ENCODE results near the gene MYO9A. TPM values are rescaled to one million over a fixed set of nuclear protein-coding genes. Genes with fewer than 3 reads are reported as not detected.

MYO9A gene
- total RNA-seq, 1 donor from 2014 or later = 38.5 TPM

DNA sequence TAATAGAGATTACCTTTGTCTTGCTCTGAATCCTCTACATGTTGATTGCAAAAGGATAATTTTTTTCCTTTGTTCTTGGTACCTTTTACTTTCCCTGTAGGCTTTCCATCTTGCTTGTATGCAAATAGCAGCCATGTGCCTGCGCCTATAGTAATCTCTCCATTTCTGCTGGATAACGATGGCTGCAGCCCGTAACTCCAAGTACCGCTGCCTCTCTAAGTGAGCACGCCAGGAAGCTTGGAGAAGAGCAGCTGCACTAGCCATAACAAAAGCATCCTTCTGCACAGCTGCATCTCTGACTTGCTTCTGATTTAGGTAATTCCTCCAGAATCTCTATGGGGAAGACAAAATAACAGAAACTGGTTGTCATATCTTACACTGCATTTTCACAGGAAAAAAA lies 218.3 kb downstream of the MYO9A start:
- H3K9me3 Mint-ChIP-seq = no peaks in the 10 kb centered on the region
- H3K36me3 Mint-ChIP-seq = peaks cover 12% of the 10 kb centered on the region
- no peak overlapping the region for H2AFZ ChIP-seq (replicated peaks)
- H3F3A ChIP-seq (ENCODE audit: low read depth) = no peaks in the 10 kb centered on the region
- no peak overlapping the region for H3K4me3 Mint-ChIP-seq
- DNase-seq (ENCODE audit: low spot score) = peak; percentile 36
- no peak overlapping the region for H3K27ac Mint-ChIP-seq
- H3K36me3 ChIP-seq = peaks cover 11% of the 10 kb centered on the region
- no peaks in the 10 kb centered on the region for H3K4me1 ChIP-seq
- H3K27me3 ChIP-seq = no peaks in the 10 kb centered on the region
- no peak overlapping the region for H3K27ac ChIP-seq
- H4K20me1 ChIP-seq (ENCODE audit: low read depth) = no peaks in the 10 kb centered on the region
- no peak for TF ChIP-seq EZH2phosphoT487 (IDR thresholded peaks at IDR 0.05)
- TF ChIP-seq EZH2 (IDR thresholded peaks at IDR 0.05) = no peak
- TF ChIP-seq CTCF (IDR thresholded peaks at IDR 0.05) = no peak
- H3K27me3 Mint-ChIP-seq (ENCODE audit: insufficient read depth, low read depth) = no peaks in the 10 kb centered on the region
- no peaks in the 10 kb centered on the region for H3K4me1 Mint-ChIP-seq
- H3K9me3 ChIP-seq (ENCODE audit: low read depth) = no peaks in the 10 kb centered on the region
- H3K4me2 ChIP-seq = no peak overlapping the region
- no peaks in the 10 kb centered on the region for H3K79me2 ChIP-seq (ENCODE audit: low read depth)
- H3K4me3 ChIP-seq = no peak overlapping the region
- H3K9ac ChIP-seq = no peak overlapping the region

DNA sequence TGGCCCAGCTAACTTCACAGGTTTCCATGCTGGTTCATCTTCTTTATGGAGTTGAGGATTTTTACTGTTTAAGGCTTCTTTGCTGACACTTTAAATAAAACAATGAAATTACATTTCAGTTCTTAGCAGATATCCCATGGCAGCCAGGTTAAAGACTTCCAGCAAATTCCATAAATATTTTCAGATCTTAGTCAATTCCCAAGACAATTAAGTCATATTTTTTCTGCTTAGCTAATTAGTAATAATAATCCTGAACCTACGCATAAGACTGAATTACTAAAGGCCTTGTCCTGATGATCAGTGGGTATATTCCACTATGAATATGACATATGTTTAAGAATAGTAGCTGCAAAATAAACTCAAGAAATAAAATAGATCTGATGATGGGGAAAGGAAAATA lies 224.3 kb downstream of the MYO9A start:
- Histone ChIP-seq H3K27me3 (no peaks in the 10 kb centered on the region), H3K27ac (no peak overlapping the region), H3K9ac (no peak overlapping the region), H3K4me2 (no peak overlapping the region), H3K4me1 (no peaks in the 10 kb centered on the region), H2AFZ (replicated peaks) (no peak overlapping the region), H3K9me3 (ENCODE audit: low read depth) (no peaks in the 10 kb centered on the region), H3K79me2 (ENCODE audit: low read depth) (no peaks in the 10 kb centered on the region), H3K36me3 (no peaks in the 10 kb centered on the region), H3F3A (ENCODE audit: low read depth) (no peaks in the 10 kb centered on the region), H3K4me3 (no peak overlapping the region), H4K20me1 (ENCODE audit: low read depth) (no peaks in the 10 kb centered on the region)
- H3K4me3 Mint-ChIP-seq = no peak overlapping the region
- no peaks in the 10 kb centered on the region for H3K27me3 Mint-ChIP-seq (ENCODE audit: insufficient read depth, low read depth)
- H3K4me1 Mint-ChIP-seq = no peaks in the 10 kb centered on the region
- TF ChIP-seq EZH2 (IDR thresholded peaks at IDR 0.05) (no peak), EZH2phosphoT487 (IDR thresholded peaks at IDR 0.05) (no peak), CTCF (IDR thresholded peaks at IDR 0.05) (no peak)
- H3K27ac Mint-ChIP-seq = no peak overlapping the region
- DNase-seq (ENCODE audit: low spot score) = no peak
- H3K9me3 Mint-ChIP-seq = no peaks in the 10 kb centered on the region
- peaks cover 22% of the 10 kb centered on the region for H3K36me3 Mint-ChIP-seq

- Mint-ChIP-seq H3K4me3 (no peak overlapping the region), H3K27me3 (ENCODE audit: insufficient read depth, low read depth) (no peaks in the 10 kb centered on the region), H3K4me1 (no peaks in the 10 kb centered on the region), H3K36me3 (peaks cover 14% of the 10 kb centered on the region), H3K9me3 (no peaks in the 10 kb centered on the region), H3K27ac (no peak overlapping the region)
- H3K9ac ChIP-seq = no peak overlapping the region
- H3K27me3 ChIP-seq = no peaks in the 10 kb centered on the region
- no peaks in the 10 kb centered on the region for H3F3A ChIP-seq (ENCODE audit: low read depth)
- no peak overlapping the region for H3K27ac ChIP-seq
- H3K9me3 ChIP-seq (ENCODE audit: low read depth) = no peaks in the 10 kb centered on the region
- H3K4me2 ChIP-seq = no peak overlapping the region
- H2AFZ ChIP-seq (replicated peaks) = no peak overlapping the region
- DNase-seq (ENCODE audit: low spot score) = no peak
- no peaks in the 10 kb centered on the region for H4K20me1 ChIP-seq (ENCODE audit: low read depth)
- H3K79me2 ChIP-seq (ENCODE audit: low read depth) = no peaks in the 10 kb centered on the region
- H3K36me3 ChIP-seq = no peaks in the 10 kb centered on the region
- no peak overlapping the region for H3K4me3 ChIP-seq
- no peaks in the 10 kb centered on the region for H3K4me1 ChIP-seq
- TF ChIP-seq CTCF (IDR thresholded peaks at IDR 0.05) (no peak), EZH2 (IDR thresholded peaks at IDR 0.05) (no peak), EZH2phosphoT487 (IDR thresholded peaks at IDR 0.05) (no peak)
These were observed 225.6 kb downstream of the MYO9A start for GRCh38 chr15:71892335-71892734.

All from neural progenitor cell (in vitro differentiated cells).